SH-SY5Y (cell line): ENCODE data around the gene CARHSP1.

Experiments used
- GATA2 ChIP-seq: IDR thresholded peaks from 2 replicates; pipeline ENCODE4 v1.6.1; 2011; ENCODE audit warnings: mild to moderate bottlenecking, low read depth, low read length
- GATA3 ChIP-seq: IDR thresholded peaks from 2 replicates; pipeline ENCODE4 v1.6.1; 2011; ENCODE audit warnings: low read depth, mild to moderate bottlenecking, low read length, moderate library complexity

GRCh38 chr16:8816967-8817655, 51.7 kb downstream of the CARHSP1 start:
- TF ChIP-seq GATA3: no peak
- TF ChIP-seq GATA2: no peak
